Subcutaneous adipose tissue (tissue), 4 donors: ENCODE data around the gene SLC37A4. TPM values are rescaled to one million over a fixed set of nuclear protein-coding genes. Genes with fewer than 3 reads are reported as not detected.

Source experiments
- CTCF ChIP-seq: fragments of 450-650 bp; IDR thresholded peaks from one replicate; pipeline ENCODE4 v1.5.1; 2016; ENCODE audit warnings: low read depth, mild to moderate bottlenecking, control low read depth, antibody characterized with exemption, moderate library complexity
- total RNA-seq, 4 donors: library from RNA; depleted of rRNA; stranded (reverse); fragments of >200 nt; gene quantifications; one replicate each; pipeline ENCODE4 v1.1.0, GENCODE V29; 2016

The SLC37A4 gene
- total RNA-seq, 4 donors from 2014 or later: 8.8 to 19.9 (median 17.4) TPM

GRCh38 chr11:118998388-118998717, 32.3 kb downstream of the SLC37A4 start:
- no peak for TF ChIP-seq CTCF

GRCh38 chr11:118997627-118998387, 32.9 kb downstream of the SLC37A4 start, which contains the start of gene CENATAC:
Gene CENATAC, plus strand, starts transcription at chr11:118998138. Its CDS starts 60 bp downstream, at chr11:118998198.
- no peak for TF ChIP-seq CTCF

GRCh38 chr11:118996926-118997626, 33.6 kb downstream of the SLC37A4 start:
- TF ChIP-seq CTCF: no peak

DNA sequence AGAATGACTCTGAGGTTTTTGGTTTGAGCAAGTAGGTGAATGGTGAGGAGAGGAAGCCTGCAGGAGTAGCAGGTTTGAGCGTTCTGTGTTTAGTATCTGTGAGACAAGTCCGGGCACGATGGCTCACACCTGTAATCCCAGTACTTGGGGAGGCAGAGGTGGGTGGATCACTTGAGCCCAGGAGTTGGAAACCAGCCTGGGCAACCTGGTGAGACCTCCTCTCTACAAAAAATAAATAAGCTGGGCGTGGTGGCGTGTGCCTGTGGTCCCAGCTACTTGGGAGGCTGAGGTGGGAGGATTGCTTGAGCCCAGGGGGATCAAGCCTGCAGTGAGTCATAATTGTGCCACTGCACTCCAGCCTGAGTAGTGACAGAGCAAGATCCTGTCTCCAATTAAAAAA, 42.4 kb downstream of the SLC37A4 start:
- no peak for TF ChIP-seq CTCF

DNA sequence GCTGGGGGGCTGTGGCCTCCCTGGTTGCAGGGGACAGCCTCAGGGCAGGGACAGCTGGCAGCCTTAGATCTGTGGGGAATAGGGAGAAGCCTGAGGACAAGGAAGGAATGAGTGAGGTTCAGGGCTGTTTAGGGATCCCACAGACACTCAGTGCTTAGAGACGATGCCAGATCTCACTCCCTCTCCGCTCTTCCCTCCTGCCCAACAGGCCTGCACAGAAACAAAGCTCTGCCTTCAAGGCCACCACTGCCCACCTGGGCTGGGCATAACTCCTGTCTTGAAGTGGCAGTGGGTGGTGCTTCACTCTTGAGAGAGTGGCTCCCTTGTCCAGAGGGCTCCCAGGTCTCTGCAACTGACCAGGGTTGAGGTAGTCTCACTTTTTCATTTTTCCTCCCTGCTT, 45.9 kb downstream of the SLC37A4 start:
- TF ChIP-seq CTCF: no peak

DNA sequence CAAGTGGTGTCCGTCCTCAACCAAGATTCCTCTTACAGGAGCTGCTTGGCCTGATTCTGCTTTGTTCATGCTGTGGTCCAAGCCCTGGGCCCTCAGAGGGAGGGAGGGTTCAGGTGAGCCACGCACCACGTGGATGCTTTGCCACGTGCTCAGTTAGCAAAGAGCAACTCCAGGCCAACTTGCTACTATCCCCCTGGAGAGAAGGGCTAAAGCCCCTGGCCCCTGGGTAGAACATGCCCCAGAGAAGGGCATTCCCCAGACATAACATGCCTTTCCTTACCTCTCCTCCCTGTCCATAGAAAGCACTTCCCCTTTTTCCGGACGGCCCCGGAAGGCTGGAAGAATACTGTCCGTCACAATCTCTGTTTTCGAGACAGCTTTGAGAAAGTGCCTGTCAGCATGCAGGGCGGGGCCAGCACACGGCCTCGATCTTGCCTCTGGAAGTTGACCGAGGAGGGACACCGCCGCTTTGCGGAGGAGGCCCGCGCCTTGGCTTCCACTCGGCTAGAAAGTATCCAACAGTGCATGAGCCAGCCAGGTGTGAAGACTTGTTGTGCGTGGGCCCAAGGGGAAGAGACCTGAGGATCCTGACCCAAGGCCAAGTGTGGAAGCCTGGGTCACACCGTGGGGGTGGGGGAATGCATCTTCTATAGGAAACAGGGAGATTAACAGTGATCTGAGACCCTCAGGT, 50.3 kb downstream of the SLC37A4 start:
- TF ChIP-seq CTCF: no peak

- TF ChIP-seq CTCF: no peak
Observed at GRCh38 chr11:118979434-118979833, 51.2 kb downstream of the SLC37A4 start.
